GM10248 (cell line): ENCODE results near the gene GPR32.
"Not testable (repeated sequence)": the region's sequence is repeated elsewhere in the genome, so short reads cannot be mapped to it uniquely, and the experiment has no call there.

ENCODE experiments used
- CTCF ChIA-PET: fragments of 300-600 bp; sonication (Branson Sonifier 250); formaldehyde crosslinking; extraction: SDS; loops from one replicate; lab custom pipeline; 2021; ENCODE audit warnings: antibody characterized with exemption; lab: Yijun Ruan, JAX
- POLR2A ChIA-PET: fragments of 350-650 bp; sonication (Branson Sonifier 250); formaldehyde crosslinking; extraction: SDS; loops from one replicate; lab custom pipeline; 2020; ENCODE audit warnings: antibody characterized with exemption; lab: Yijun Ruan, JAX
- DNase-seq: peaks from one replicate; pipeline ENCODE4 v3.0.0; 2012; ENCODE audit errors: extremely low spot score
- CTCF ChIP-seq: IDR thresholded peaks from 2 replicates; pipeline ENCODE4 v1.5.1; 2012; ENCODE audit warnings: mild to moderate bottlenecking, low read depth; ENCODE audit errors: extremely low read depth, missing control alignments, control extremely low read depth

The GPR32 gene

GRCh38 chr19:50803633-50804419, 33.6 kb downstream of the GPR32 start:
- no peak for DNase-seq
- CTCF ChIA-PET, result interaction anchor here (1.1 to 2.4 kb wide), 3 partner anchors 17 to 118 kb away, joined by 3 to 12 read pairs (median 3); no protein-coding TSS in a partner anchor
- POLR2A ChIA-PET, result interaction anchor here (0.6 to 2.2 kb wide), 12 partner anchors 9 to 906 kb away, joined by 3 to 13 read pairs (median 4); partner anchors contain the start of gene KLK4
- TF ChIP-seq CTCF, result no peak

DNA sequence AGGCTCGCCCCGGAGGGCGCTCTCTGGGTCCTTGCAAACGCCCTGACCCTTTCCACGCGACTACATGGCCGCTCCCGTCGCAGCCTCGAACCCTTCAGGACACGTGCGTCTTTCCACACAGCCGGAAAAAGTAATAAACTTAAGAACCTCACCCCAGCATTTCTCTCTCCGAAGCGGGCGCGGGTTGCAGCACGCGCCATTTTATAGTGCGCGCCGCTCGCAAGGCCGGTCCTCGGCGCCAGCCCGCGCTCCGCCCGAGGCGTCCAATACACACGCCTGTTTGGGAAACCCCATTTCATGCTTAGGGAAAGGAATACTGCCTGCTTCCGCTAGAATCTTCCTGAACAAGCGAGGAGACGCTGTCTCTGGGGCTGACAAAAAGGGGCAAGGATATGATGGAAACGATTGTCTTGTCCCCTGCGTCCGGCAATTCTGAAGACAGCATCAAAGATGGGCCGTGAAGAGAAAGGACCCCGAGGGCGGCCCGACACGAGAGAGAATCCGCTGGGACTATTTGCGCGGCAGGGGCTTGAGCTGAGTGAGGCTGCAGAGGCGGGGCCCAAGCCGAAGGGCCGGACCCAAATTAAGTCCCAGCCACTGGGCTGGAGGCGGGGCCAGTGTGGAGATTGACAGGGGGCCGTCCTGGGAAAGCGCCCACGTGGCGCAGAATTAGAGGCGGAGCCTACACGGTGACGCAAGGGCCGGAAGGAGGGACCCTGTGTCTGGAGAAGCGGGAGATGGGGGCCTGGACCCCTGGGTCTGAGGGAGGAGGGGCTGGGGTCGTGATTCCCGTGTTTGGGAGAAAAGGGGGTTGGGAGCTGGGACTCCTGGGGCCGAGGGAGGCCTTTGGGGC, 34.4 kb downstream of the GPR32 start:
- CTCF ChIA-PET, result interaction anchor here (1.1 to 2.4 kb wide), 2 partner anchors 35 to 118 kb away, joined by 3 to 12 read pairs; no protein-coding TSS in a partner anchor
- no peak for TF ChIP-seq CTCF
- POLR2A ChIA-PET, result interaction anchor here (0.5 to 2.2 kb wide), 18 partner anchors 10 to 905 kb away, joined by 3 to 13 read pairs (median 4); partner anchors contain the start of genes ACP4 and KLK4
- peak; percentile 98 for DNase-seq

GRCh38 chr19:50808856-50809255, 38.6 kb downstream of the GPR32 start:
- ChIA-PET POLR2A (no interaction called here), CTCF (no interaction called here)
- no peak for DNase-seq
- no peak for TF ChIP-seq CTCF

- DNase-seq, POLR2A ChIA-PET, CTCF ChIA-PET: not testable (repeated sequence)
Measured at GRCh38 chr19:50811622-50812238, 41.5 kb downstream of the GPR32 start.

DNA sequence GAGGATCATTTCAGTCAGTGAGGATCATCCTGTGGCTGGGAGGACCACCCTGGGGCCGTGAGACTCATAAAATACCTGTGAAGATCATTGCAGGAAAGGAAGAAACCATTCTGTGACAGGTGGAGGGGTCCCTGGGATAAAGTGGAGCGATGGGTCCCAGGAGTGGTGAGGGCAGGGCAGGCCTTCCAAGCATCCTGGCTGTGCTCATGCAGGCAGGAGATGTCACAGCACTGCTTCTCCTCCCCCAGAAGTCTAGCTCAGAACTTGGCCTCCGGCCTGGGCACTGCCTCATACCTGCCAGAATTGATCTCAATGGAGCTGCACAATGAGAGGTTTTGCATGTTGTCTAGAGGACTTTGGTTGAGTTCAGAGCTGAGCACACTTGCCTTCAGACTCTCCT, 42.2 kb downstream of the GPR32 start:
- CTCF ChIA-PET, result no interaction called here
- no peak for DNase-seq
- POLR2A ChIA-PET, result no interaction called here
- TF ChIP-seq CTCF, result no peak

GRCh38 chr19:50814883-50815282, 44.6 kb downstream of the GPR32 start:
- CTCF ChIA-PET, result interaction anchor here (1.1 to 1.2 kb wide), 2 partner anchors 8 to 107 kb away, joined by 3 read pairs; no protein-coding TSS in a partner anchor
- TF ChIP-seq CTCF, result no peak
- POLR2A ChIA-PET, result interaction anchor here (1.7 kb wide), 1 partner anchor 10 kb away, joined by 5 read pairs; no protein-coding TSS in a partner anchor
- no peak for DNase-seq
